ENCODE measurements around the gene PCGF3.
A peak's percentile ranks its signal among the peaks of the same experiment; 100 is the strongest.
"Not testable (repeated sequence)": the region's sequence is repeated elsewhere in the genome, so short reads cannot be mapped to it uniquely, and the experiment has no call there.

Gene PCGF3

DNA sequence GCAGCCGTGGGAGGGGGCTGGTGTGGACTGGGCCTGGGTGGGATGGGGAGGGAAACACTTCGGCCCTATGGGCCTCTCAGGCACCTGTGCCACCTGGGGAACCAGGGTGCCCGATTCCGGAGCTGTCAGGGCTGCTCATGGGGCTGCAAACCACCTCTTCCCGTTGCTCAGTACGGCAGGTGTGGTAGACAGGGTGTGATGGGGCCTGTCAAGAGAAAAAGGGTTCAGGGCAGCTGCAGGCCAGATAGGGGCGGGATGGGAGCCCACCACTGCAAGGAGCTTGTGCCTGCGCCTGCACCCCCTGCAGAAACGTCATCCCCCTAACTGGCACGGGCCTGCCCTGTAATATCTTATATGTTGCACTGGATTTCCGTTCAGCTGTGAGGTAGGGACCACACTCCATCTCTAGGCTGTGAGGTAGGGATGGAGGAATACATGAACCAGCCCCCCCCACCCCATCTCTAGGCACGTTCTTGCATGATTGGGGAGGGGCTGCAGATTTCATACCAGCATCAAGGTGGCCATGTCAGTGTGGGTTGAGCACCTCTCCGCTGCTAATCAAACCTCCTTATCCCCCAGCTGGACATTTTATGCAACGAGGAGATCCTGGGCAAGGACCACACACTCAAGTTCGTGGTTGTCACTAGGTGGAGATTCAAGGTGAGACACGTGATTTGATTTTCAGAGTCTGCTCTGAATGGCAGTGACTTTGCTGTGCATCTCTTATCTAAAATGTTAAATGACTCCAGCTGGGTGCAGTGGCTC lies 59.0 kb downstream of the PCGF3 start:
- no peak for DNase-seq (ENCODE audit: low read depth)

GRCh38 chr4:766152-766515 lies 60.5 kb downstream of the PCGF3 start:
- DNase-seq (ENCODE audit: low read depth), result peak; percentile 82

DNA sequence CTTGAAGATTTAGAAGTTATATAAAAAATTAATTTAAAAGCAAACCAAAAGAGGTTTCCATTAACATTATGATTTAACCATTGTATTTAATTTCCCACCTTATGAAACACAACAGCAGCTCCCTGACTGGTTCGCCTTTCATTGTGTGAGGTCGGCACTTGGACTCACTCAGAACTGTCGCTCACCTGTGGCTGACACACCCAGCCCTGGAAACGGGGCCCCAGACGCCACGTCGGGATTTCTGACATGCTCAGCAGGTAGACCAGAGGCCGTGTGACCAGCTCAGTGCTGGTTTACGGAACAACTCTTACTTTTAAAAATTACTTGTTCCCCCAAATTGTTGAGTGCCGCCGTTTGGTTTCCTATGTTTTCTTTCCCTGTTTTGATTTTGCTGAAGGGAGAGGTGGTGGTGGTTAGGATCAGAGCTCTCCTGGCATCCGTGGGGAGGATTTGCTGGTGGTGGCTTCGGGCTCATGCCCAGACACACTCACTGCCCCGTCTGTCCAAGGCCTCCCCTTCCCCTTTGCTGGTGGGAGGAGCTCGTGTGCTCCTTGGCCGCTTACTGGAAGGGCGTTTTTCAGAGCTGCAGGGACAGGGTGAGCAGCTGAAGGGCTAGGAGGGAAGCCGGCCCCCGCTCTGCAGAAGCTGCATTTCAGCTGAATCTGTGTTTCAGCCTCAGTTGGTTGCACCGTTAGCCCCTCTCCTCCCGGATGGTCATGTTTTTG lies 61.1 kb downstream of the PCGF3 start:
- DNase-seq (ENCODE audit: low read depth), result no peak

DNA sequence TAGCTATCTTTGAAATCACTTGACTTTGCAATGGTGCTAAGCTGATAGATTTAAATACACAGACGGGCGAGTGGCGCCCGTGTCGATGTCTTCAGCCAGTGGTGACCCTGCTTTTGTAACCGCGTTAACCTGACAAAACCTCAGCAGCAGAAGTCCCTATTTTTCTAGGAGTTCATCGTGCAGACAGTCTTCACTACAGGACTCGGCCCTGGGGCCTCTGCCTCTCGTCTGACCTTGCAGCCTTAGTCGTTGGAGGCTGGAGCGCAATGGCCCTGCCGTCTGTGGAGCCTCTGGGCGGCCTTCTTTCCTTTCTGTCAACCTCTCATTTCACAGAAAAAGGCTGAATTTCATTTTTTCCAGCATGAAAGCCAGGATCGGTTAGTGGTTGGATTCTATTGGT lies 62.4 kb downstream of the PCGF3 start:
- no peak for DNase-seq (ENCODE audit: low read depth)

DNA sequence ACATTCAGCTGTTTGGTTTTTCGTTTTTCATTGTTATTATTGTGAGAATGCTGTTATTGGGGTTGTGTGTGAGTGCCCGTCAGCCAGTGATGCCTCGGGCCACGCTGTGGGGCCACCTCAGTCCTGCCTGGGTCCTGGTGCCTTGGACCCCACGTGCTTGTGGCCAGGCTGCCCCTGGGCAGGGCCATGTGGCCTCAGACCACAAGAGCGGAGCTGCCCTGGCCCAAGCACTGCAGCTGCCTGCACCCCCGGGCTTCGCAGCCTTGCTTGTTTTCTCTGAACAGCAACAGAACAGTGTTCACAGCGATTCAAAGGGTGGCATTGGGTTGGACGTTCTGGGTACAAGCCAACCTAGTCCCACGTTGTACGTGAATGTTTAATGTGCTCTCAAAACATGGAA lies 63.4 kb downstream of the PCGF3 start:
- no peak for DNase-seq (ENCODE audit: low read depth)

DNA sequence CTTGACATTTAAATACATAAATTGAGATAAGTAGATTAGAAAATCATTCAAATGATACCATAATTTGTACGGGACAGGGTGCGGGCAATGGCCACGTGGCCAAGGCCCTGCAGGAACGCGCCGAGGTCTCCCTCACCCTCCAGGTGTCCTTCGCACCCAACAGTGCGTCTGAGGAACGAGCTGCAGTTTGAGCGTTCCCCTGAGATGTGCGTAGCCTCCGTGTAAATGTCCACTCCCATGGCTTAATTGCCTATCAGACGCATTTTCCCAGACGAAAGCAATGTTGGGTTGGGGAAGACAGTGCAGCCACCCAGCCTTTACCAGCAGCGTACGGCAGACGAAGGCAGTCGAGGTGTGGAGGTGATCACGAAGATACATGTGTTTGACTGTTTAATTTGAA lies 63.9 kb downstream of the PCGF3 start:
- no peak for DNase-seq (ENCODE audit: low read depth)

GRCh38 chr4:770022-770421 lies 64.4 kb downstream of the PCGF3 start:
- peak; percentile 65 for DNase-seq (ENCODE audit: low read depth)

DNA sequence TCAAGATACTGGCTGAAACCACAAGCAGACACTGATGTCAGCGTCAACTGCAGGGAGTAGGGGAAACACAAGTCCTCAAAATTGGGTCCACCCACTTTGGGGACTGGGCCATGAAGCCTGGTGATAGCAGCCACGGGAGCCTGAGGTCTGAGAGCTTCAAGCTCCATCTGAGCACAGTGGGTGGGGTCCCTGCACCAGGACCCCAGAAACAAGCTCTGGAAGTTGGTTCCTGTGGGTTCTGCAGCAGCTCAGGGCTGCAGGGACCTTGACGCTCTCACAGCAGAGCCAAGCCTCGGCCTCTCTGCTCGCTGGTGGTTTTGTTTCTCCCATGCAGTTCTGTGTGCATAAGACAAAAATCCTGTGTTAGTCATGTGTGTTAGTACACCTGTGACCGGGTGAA lies 65.8 kb downstream of the PCGF3 start:
- no peak for DNase-seq (ENCODE audit: low read depth)

DNA sequence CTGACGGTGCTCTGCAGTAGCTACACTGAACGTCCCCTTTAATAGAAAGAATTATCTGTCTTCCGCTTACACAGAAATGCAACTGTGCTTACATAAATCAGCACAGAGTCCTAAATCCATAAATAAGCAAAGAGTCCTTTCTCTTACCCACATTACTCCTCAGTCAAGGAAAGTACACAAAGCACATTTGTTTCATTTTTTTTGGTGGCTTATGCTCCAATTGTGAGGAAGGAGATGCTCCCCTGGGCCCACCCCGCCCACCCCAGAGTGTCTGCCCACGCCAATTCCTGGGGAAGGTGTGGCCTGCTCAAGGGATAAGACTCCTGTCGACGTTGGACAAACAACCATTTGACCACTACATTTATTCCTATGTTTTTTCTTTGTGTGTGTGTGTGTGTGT lies 66.5 kb downstream of the PCGF3 start:
- DNase-seq (ENCODE audit: low read depth), result no peak

- DNase-seq (ENCODE audit: low read depth), result no peak
Observed at GRCh38 chr4:772776-773175, 67.1 kb downstream of the PCGF3 start.

- no peak for DNase-seq (ENCODE audit: low read depth)
Observed at GRCh38 chr4:773214-773613, 67.6 kb downstream of the PCGF3 start.

DNA sequence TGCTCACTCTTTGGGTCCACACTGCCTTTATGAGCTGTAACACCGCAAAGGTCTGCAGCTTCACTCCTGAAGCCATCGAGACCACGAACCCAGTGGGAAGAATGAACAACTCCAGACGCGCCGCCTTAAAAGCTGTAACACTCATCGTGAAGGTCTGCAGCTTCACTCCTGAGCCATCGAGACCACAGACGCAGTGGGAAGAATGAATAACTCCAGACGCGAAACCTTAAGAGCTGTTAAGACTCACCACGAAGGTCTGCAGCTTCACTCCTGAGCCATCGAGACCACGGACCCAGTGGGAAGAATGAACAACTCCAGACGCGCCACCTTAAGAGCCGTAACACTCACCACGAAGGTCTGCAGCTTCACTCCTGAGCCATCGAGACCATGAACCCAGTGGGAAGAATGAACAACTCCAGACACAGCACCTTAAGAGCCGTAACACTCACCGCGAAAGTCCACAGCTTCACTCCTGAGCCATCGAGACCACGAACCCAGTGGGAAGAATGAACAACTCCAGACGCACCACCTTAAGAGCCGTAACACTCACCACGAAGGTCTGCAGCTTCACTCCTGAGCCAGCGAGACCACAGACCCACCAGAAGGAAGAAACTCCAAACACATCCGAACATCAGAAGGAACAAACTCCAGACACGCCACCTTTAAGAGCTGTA lies 68.9 kb downstream of the PCGF3 start:
- DNase-seq (ENCODE audit: low read depth), result not testable (repeated sequence)

- DNase-seq (ENCODE audit: low read depth), result peak; percentile 66
Observed at GRCh38 chr4:775485-775884, 69.9 kb downstream of the PCGF3 start.

GRCh38 chr4:776743-777441 lies 71.3 kb downstream of the PCGF3 start:
- DNase-seq (ENCODE audit: low read depth), result no peak

GRCh38 chr4:777520-778262 lies 72.1 kb downstream of the PCGF3 start:
- no peak for DNase-seq (ENCODE audit: low read depth)

- DNase-seq (ENCODE audit: low read depth), result no peak
Observed at GRCh38 chr4:779555-779954, 73.9 kb downstream of the PCGF3 start.

DNA sequence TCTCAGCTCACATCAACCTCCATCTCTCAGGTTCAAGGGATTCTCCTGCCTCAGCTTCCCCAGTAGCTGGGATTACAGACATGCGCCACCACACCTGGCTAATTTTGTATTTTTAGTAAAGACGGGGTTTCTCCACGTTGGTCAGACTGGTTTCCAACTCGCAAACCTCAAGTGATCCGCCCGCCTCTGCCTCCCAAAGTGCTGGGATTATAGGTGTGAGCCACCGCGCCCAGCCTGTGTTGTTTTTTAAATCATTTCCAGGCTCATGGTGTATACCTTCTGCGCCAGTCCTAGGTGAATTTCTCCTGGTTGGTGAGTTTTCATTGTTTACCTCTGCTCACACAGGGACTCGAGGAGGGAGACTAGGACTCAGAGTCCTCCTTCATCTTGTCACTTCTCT lies 74.6 kb downstream of the PCGF3 start:
- not testable (repeated sequence) for DNase-seq (ENCODE audit: low read depth)

DNA sequence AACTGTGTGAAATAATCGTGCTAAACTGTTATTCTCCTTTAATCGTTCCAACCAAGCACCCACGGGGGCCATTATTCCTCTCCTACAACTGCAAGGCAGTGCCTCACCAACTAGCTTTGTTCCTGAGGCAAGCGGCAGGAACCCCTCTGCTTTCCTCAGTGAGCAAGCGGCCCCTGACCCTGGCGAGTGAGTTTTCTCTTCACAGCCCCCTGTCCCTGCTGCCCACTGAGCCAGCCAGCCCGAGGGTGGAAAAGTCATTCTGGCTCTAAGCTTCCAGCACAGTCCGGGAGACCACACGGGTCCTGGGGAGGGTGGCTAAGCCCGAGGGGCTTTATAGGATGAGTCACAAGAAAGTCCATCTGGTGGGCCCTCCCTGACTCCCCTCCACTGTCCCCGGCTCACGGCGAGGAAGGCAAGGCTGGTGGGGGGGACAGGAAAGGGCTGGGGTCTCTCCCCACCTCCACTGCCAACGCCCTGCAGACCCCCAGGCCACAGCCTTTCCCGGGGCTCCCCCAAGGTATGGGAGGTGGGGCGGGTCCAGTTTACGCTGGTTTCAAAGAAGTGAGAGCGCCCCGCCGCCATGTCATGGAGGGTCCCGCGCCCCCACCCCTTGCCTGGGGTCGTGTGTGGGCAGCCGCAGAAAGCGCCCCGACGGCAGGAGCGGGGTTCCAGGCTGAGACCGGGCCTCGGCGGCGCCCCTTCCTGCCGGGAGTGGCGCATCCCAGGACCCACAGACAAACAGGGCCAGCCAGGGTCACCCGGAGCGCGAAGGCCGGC lies 75.3 kb downstream of the PCGF3 start:
- DNase-seq (ENCODE audit: low read depth), result no peak

DNA sequence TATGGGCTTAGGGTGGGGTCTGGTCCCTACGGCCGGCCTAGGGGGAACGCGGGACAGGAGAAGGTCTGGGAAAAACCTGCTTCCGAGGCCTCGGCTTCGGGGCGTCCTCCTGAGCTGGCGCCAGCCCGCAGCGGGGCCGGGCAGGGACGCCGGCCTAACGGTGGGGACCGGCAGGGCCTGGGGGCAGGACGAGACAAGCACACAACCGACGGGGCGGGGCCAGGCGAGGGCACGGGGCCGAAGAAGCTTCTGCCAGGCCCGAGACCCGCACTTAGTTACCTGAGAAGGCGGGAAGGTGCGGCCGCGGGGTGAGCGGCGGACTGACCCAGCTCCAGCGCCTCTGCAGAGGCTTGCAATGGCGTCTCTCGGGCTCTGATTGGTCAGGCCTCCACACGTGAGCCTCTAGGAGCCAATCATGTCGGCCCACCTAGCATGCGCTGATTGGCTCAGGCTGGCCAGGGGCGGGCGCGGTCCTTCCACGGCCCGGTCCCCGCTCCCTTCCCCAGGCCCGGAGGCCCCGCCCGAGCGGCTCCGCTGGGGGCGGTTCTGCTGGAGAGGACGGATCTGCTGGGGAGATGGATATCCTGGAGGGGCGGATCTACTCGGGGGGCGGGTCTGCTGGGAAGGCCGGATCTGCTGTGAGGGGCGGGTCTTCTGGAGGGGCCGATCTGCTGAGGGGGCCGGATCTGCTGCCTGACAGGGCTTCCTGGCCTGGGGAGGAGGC lies 76.0 kb downstream of the PCGF3 start:
- peak; percentile 98 for DNase-seq (ENCODE audit: low read depth)
